Stimulated activated CD4-positive, alpha-beta T cell treated with anti-CD3 and anti-CD28 coated beads, Interleukin-12 subunit alpha, Interleukin-12 subunit beta, amount 100 ng/mL, for 24 hours (primary cell): ENCODE results near the gene ACAD11.
"Not testable (repeated sequence)": the region's sequence is repeated elsewhere in the genome, so short reads cannot be mapped to it uniquely, and the experiment has no call there.

Experiments used
- DNase-seq, 2 experiments: peaks; one replicate each; pipeline ENCODE4 v3.0.0-alpha.2; 2020; ENCODE audit warnings: low read depth in 2 of 2

Gene ACAD11

GRCh38 chr3:132652640-132653270, 6.9 kb downstream of the ACAD11 start:
- DNase-seq: no peak

DNA sequence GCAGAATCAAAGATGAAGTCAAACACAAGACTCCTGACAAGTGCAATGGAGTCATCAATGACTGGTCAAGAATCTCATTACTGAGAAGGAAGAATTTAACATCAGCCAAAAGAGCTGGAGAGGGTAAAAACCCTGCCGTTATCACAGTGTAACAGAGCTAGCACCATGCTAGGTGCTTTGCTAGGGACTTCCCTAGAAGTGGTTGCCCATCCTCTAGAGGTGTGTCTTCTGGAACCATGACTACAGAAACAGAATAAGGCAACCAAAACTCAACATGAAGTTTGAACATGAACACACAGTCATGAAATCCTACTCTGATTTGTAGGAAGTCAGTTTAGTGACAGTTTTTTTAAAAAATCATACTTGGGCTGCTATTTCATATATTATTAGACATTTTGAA, 9.5 kb downstream of the ACAD11 start:
- DNase-seq: no peak

- no peak for DNase-seq
These were observed 14.6 kb downstream of the ACAD11 start for GRCh38 chr3:132645058-132645457.

GRCh38 chr3:132643366-132643765, 16.2 kb downstream of the ACAD11 start:
- no peak for DNase-seq

- DNase-seq: no peak
These were observed 17.1 kb downstream of the ACAD11 start for GRCh38 chr3:132642539-132642847.

GRCh38 chr3:132641837-132642538, 17.6 kb downstream of the ACAD11 start:
- no peak for DNase-seq

DNA sequence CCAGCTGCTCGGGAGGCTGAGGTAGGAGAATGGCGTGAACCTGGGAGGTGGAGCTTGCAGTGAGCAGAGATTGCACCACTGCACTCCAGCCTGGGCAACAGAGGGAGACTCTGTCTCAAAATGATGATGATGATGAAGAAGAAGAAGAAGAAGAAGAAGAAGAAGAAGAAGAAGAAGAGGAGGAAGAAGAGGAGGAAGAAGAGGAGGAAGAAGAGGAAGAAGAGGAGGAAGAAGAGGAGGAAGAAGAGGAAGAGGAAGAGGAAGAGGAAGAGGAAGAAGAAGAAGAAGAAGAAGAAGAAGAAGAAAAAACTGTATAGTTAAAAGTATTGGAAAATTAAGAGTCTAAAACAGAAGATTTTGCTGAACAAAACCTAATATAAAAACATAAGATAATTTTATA, 18.2 kb downstream of the ACAD11 start:
- not testable (repeated sequence) for DNase-seq

DNA sequence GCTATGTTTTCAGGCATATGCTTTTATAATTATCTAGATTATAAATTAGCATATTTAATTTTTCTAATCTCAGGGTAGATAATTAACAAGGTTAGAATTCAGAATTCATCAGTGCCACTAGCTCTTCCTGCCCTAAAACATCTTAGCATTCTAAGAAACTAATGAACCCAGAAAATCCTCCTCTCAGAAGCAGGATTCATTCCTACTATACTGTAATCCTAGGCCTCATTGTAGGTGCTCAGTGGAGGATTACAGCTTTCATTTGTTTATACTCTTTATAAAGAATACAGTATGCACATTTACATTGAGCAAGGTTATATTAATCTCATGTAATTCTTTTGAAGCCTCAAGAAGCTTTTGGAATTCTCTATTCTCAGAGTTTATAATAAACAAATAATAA, 20.9 kb downstream of the ACAD11 start:
- no peak for DNase-seq

GRCh38 chr3:132637590-132637989, 22.0 kb downstream of the ACAD11 start:
- DNase-seq: no peak

DNA sequence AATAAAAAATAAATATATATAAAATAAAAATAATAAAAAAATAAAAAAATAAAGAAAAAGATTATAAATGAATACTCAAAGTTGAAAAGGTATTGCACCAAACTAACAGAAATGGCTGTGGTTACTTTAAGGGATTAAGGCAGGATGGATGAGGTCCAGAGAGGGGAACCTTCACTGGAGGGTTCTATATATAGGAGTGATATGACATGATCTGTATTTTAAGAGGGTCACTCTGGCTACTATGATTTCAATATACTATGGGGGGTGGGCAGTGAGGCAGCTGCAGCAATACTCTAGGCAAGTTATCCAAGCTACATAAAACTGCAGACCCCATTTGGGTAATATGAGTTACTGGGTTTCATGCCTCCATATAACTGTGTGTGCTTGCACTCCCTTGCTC, 24.6 kb downstream of the ACAD11 start:
- DNase-seq: no peak

DNA sequence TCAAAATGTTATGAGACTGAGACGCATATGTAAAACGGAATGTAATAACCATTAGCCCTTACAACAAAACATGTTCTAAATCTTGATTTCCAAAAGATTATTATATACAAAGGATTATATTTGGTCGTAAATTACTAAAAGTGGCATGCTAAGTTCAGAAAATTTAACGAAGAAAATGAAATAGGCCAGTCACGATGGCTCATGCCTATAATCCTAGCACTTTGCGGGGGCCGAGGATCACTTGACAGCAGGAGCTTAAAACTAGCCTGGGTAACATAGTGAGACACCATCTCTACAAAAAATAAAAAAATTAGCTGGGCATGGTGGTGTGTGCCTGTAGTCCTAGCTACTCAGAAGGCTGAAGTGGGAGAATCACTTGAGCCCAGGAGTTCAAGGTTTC, 29.0 kb downstream of the ACAD11 start:
- DNase-seq: no peak

DNA sequence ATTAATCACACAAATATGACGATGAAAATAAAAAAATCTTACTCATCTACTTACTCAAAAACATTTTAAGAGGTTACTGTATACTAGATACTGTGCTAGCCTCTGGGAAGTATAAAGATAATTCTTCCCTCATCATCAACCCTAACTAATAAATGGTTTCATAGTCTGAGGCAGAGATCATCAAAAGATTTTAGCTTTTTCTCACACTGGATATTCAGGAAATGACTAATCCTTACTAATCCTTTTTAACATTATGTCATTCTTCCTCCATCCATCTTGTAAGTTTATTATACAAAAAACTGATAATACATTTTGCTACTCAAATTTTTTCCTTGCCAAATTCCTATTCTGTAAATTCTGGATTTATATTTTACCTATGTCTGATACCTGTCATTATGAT, 29.7 kb downstream of the ACAD11 start:
- no peak for DNase-seq

DNA sequence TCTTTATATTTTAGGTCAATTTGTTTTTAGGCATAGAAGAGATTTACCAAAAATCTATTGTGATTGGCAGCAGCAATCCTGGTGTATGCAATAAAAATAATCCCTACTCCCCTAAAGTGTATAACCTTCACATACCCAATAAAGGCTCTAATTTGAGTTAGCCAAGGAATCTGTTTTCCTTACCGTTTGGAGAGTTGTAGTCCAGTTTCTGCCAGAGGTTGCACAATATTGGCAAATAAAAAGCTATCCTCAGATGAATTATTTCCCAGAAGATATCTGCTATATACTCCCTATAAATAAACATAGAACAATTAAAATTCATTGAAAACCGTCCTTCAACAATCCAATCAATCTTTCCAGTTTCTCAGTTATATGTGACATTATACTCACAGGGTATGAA, 31.5 kb downstream of the ACAD11 start:
- DNase-seq: no peak

DNA sequence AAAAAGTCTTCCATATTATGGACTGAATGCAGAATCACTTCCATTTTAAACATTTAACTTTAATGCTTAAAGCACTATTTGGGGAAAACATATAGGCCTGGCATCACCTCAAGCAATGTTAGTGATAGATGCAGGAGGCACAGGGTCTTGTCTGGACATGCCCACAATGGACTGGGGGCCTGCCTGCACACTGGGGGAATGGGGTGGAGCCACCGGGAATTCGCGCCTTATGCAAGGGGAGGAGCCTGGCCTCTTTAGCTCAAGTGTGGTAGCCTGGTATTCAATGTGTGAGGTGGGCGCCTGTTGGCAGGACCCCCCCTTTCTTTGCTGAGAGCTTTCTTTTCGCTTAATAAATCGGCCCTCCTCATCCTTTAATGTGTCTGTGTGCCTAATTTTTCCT, 32.7 kb downstream of the ACAD11 start:
- DNase-seq: no peak

- DNase-seq: no peak
These were observed 34.0 kb downstream of the ACAD11 start for GRCh38 chr3:132625613-132626012.

DNA sequence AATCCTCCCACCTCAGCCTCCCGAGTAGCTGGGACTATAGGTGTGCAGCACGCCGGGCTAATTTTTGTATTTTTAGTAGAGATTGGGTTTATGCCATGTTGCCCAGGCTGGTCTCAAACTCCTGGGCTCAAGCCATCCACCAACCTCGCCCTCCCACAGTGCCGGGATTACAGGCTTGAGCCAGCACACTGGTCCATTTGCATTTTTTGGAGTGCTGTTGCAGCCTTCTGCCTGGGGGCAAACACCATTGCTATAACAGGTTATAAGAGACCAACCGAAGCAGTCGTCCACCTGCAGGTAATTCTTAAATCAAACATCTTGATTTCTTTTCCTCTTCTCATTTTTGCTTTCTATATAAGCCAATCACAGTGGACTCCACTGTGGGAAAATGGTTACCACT, 34.8 kb downstream of the ACAD11 start:
- no peak for DNase-seq

GRCh38 chr3:132623646-132624045, 36.0 kb downstream of the ACAD11 start:
- no peak for DNase-seq

DNA sequence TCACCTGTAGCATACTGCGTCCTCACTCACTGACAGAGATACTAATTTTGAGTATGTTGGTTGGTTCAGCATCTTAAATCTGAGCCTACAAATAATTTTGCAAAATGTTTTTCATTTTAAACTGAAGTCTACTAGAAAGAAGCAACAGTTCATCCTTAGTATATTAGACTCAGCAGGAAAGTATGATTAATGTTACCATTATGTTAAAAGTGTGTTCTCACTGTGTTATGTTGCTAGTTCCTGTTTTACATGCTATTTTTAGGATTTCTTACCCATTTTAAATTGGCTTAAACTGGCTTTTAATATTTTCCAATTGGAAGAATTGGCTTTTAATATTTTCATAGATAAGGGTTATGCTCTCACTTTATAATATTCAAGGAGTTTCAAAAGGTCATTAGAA, 36.8 kb downstream of the ACAD11 start:
- no peak for DNase-seq

DNA sequence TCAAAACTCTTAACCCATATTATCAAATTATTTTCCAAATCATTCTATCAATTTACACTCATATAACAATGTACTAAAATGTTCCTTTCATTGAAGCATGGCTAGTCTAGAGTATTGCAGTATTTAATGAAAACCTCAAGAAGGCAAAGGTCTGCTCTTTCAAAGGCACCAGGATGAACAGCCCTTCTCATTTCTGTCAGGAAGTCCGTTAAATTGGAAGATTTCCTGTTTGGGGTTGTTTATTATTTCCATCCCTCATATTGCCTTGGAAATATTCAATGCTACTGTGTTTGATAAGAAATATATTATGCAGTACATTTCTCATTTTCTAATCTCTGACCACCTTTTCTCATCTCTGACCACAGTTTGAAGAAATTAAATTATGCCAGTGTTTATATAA, 37.5 kb downstream of the ACAD11 start:
- no peak for DNase-seq

- DNase-seq: no peak
These were observed 42.8 kb downstream of the ACAD11 start for GRCh38 chr3:132616780-132617179.

DNA sequence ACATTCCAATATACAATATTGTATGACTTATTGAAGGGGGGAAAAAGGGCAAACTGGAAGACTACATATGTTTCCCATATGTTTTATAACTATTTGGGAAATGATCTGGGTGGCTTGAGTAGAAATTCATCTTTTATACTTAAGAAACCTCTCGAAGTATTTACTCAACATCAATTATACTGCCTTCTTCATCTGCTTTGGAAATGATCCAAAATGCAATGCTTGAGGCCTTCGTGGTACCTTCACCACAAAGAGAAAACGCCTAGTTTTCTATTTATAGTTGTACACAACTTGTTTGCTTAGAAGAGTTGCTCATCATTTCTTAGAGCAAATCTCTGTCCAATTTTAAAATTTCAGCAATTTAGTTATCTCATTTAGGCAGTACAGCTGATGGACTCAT, 43.7 kb downstream of the ACAD11 start:
- no peak for DNase-seq

GRCh38 chr3:132615301-132615700, 44.3 kb downstream of the ACAD11 start:
- DNase-seq: not testable (repeated sequence)

GRCh38 chr3:132606620-132607019, 53.0 kb downstream of the ACAD11 start:
- DNase-seq: not testable (repeated sequence)

- DNase-seq: no peak
These were observed 53.5 kb downstream of the ACAD11 start for GRCh38 chr3:132606085-132606484.
